ENCODE data around the gene PPP1R9B.

DNA sequence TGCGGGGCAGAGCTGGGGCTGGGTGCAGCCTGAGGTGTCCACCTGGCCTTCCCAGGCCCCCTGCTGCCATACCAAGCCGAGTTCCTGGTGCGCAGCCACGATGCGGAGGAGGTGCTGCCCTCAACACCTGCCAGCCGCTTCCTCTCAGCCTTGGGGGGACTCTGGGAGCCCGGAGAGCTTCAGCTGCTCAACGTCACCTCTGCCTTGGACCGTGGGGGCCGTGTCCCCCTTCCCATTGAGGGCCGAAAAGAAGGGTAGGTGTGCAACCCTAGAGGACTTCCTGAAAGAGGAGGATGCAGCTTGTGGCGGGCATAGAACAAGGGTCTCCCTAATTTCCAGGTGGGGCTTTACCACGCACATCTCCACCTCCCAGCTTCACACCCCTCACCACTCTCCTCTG lies 17.8 kb upstream of the PPP1R9B start:
- TF ChIP-seq, protein P1, sequence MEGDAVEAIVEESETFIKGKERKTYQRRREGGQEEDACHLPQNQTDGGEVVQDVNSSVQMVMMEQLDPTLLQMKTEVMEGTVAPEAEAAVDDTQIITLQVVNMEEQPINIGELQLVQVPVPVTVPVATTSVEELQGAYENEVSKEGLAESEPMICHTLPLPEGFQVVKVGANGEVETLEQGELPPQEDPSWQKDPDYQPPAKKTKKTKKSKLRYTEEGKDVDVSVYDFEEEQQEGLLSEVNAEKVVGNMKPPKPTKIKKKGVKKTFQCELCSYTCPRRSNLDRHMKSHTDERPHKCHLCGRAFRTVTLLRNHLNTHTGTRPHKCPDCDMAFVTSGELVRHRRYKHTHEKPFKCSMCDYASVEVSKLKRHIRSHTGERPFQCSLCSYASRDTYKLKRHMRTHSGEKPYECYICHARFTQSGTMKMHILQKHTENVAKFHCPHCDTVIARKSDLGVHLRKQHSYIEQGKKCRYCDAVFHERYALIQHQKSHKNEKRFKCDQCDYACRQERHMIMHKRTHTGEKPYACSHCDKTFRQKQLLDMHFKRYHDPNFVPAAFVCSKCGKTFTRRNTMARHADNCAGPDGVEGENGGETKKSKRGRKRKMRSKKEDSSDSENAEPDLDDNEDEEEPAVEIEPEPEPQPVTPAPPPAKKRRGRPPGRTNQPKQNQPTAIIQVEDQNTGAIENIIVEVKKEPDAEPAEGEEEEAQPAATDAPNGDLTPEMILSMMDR (IDR thresholded peaks at IDR 0.05) = no peak
- no peak for TF ChIP-seq POLR2A (IDR thresholded peaks at IDR 0.05)

Measured in breast epithelium (tissue), 3 donors.